ENCODE measurements around the gene FGF14.
"Not testable (repeated sequence)": the region's sequence is repeated elsewhere in the genome, so short reads cannot be mapped to it uniquely, and the experiment has no call there.

The FGF14 gene

DNA sequence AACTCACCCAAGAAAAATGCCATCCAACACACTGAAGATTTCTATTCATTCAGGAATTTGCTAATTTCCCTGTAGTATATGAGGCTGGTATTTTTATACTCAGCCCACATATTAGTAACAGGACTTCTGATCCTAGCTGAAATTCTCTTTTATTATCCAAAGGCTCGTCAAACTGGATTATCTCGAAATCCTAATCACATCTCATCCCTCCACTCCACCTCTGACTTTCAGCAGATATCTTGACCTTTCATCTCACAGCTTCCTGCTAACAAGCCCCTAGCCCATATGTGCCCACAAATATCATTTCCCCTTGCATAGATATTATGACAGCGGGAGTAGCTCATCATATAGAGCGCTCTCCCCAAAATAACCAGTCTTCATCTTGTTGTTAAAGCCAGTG, 279.7 kb downstream of the FGF14 start:
- no peak for DNase-seq

GRCh38 chr13:102117175-102117831, 284.5 kb downstream of the FGF14 start:
- DNase-seq: no peak

- DNase-seq: no peak
Measured at GRCh38 chr13:102103469-102103868, 298.4 kb downstream of the FGF14 start.

GRCh38 chr13:102100234-102100633, 301.6 kb downstream of the FGF14 start:
- DNase-seq: no peak

DNA sequence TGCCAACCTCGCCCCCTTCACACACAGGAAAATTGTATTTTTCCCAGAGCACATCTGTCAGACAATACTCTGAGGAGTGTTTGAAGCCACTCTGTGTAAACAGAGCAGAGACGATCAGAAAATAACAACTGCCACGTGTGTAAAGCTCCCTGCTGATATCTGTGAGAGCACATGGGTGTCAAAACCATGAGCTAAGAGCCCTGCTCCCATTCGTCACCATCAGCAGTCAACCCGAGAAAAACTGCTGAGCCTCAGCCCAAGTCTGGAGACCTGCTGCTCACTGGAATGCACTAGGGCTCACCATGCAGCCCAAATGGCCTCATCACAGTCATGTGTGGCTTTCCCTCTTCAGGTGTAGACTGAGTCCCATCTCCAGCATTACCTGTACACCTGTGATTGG, 304.1 kb downstream of the FGF14 start:
- no peak for DNase-seq

DNA sequence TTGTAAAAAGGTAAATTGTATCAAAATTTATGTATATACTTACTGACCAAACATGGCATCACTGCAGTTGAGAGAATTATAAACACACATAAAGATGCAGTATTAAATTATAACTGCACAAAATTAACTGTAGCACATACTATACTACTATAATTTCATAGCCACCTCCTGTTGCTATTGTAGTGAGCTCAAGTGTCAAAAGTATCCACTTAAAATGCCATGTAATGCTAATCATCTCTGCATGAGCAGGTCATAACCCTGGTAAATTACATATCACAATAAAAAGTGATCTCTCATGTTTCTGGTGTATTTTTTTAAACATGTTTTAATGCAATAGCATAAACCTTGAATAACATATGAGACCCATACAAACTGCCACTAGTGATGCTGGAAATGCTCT, 308.6 kb downstream of the FGF14 start:
- DNase-seq: peak; percentile 10

DNA sequence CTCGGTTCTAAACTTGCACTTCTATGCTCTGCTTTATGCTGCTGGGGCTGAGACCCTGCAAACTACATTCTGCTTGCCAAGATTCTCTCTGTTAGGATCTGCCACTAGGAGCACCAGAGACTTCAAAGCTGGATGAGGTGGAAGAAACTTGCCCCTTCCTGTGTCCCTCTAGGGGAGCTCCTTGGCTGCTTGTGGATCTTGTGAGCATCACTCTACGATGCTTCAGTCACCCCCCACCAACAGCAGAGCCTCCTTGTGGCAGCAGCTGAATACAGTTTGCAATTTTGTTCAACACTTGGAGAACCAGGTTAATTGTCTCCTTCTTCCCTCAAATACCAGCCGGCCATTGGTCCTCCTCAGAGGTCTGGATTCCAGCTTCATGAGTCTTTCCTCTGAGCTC, 310.6 kb downstream of the FGF14 start:
- DNase-seq: no peak

DNA sequence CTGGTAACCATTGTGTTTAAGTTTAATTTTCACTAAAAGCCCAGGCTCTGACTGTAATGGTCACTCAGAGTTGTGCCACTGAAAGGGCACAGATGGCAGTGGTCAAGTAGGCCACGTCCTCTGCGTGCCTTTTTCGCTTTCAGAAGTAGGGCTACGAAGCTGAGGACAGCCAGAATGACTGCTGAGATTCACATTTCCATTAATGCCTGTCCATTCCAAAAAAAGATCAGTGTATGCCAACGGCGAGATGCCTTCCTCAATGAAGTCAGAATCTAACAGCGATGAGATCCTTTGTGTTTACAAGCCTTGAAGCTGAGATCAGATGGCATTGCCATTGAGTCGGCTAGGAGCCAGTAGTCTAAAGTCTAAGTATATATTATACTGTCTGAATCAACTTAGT, 311.3 kb downstream of the FGF14 start:
- no peak for DNase-seq

GRCh38 chr13:102089722-102090121, 312.1 kb downstream of the FGF14 start:
- DNase-seq: no peak

- DNase-seq: no peak
Measured at GRCh38 chr13:102089177-102089576, 312.7 kb downstream of the FGF14 start.

DNA sequence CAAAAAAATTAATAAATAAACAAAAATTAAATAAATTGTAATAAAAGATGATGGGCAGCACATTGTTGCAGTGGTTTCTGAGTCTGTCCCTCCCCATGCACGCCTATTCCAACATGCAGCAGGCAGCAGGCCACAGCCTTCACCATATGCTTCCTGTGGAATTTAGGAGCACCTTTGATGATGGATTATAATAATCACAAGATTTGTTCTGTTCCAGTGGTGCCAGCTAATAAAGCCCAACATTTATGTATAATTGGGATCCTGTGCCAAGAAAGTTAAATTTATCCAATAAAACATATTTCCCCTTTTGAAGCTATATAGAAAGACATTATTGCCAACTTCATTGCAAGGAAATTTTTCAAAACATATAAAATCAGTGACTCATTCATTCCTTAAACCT, 328.6 kb downstream of the FGF14 start:
- no peak for DNase-seq

- DNase-seq: no peak
Measured at GRCh38 chr13:102071711-102072110, 330.1 kb downstream of the FGF14 start.

GRCh38 chr13:102068323-102068722, 333.5 kb downstream of the FGF14 start:
- not testable (repeated sequence) for DNase-seq

GRCh38 chr13:102055090-102055779, 346.6 kb downstream of the FGF14 start:
- DNase-seq: no peak

DNA sequence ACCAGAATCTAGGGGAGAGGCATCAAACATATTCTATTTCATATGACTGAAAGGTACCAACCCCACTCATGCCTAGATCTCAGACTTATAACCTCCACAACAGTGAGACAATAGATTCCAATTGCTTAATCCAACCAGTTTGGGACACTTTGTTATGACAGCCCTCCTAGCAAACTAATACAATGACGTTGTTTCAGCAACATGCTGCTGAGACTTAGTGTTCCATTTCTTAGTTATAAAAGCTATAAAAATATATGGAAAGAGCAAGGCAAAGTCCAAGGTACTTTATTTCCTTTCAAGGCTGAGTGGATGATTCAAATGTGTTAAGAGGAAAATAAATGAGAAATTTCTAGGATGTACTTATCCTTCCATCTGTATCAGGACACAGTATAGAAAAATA, 352.0 kb downstream of the FGF14 start:
- no peak for DNase-seq

GRCh38 chr13:102045731-102046130, 356.1 kb downstream of the FGF14 start:
- peak; percentile 72 for DNase-seq

GRCh38 chr13:102042746-102043145, 359.1 kb downstream of the FGF14 start:
- DNase-seq: no peak

- no peak for DNase-seq
Measured at GRCh38 chr13:102041544-102041943, 360.3 kb downstream of the FGF14 start.

DNA sequence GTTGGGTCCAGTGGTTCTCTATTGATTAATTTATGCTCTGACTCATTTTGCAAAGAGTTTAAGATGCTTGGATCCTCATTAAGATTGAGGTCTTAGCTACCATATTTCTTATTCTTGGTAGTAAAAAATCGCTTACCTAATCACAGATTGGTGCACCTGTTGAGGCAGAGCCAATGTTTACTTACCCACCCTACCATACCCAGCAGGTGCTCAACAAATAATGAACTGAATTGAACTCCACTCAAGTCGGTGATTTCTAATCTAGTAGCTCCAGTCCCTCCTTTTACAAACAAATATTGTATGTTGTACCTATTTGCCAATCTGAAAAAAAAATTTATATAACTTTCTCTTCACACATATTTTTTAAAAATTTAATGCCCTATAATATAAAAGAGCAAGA, 361.0 kb downstream of the FGF14 start:
- DNase-seq: peak; percentile 50

DNA sequence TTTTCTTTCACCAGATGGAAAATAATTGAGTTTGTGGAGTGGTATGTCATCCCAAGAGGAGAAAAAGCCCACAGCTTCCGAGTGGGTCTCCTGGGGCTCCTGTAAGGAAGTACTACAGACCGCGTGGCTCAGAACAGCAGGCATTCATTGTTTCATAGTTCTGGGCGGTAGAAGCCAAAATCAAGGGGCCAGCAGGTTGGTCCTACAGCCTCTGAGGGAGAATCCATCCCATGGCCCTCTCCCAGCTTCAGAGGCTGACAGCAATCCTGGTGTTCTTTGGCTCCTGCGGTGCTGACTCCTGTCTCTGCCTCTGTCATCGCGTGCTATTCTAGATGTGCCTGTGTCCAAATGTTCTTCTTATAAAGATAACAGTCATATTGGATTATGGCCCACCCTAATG, 362.6 kb downstream of the FGF14 start:
- no peak for DNase-seq

GRCh38 chr13:102038787-102039186, 363.1 kb downstream of the FGF14 start:
- no peak for DNase-seq

- peak; percentile 34 for DNase-seq
Measured at GRCh38 chr13:102035969-102036368, 365.9 kb downstream of the FGF14 start.

DNA sequence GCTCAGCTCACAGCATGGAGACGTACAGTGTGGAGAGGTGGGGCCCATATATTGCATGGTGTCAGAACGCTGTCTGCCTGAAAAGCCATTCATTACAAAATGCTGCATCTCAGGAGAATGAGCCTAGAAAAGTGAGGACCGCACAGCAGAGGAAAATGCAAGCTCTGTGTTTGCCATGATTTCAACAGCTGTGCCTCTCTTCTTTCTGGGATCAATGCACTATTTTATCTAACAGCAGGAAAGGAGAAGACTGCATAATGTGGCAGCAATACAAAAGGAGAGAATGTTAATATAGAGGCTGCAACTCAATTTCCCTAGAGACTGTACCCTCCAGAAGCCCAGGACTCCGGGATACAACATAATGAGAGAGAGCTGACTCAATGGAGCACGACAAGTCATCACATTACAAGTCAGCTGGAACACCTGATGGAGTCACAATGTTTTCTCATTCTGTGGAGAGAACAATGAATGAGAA, 368.0 kb downstream of the FGF14 start:
- DNase-seq: peak; percentile 100

DNA sequence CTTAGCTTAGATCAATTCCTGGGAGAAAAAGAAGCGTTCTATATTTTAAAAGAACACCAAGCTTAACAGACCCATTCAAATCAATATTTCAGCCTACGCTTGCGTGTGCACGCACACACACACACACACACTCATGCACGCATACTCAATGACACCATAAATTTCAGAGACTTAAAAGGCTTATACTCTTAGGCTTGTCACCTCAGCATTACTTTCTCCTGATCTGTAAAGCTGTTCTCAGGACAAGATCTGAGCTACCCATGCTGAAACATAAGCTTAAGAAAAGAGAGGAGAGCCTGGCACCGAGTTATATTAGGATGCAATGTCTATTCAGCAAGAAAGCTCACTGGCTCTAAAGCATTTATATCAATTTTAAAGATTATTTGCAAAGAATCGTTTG, 368.5 kb downstream of the FGF14 start:
- DNase-seq: peak; percentile 94

- DNase-seq: peak; percentile 98
Measured at GRCh38 chr13:102028868-102029267, 373.0 kb downstream of the FGF14 start.
